Pulmonary artery endothelial cell (primary cell): Measurements from ENCODE around the gene CSF3R. TPM values are rescaled to one million over a fixed set of nuclear protein-coding genes. Genes with fewer than 3 reads are reported as not detected.

Source experiments
- DNase-seq: peaks from one replicate; pipeline ENCODE4 v3.0.0-alpha.2; 2011; ENCODE audit warnings: low read depth, low spot score
- total RNA-seq: library from RNA; depleted of rRNA; stranded (reverse); fragments of >200 nt; gene quantifications from 2 replicates; pipeline ENCODE4 v1.2.3, GENCODE V29; 2014

Gene CSF3R
- total RNA-seq, 1 donor from 2014 or later = not detected

DNA sequence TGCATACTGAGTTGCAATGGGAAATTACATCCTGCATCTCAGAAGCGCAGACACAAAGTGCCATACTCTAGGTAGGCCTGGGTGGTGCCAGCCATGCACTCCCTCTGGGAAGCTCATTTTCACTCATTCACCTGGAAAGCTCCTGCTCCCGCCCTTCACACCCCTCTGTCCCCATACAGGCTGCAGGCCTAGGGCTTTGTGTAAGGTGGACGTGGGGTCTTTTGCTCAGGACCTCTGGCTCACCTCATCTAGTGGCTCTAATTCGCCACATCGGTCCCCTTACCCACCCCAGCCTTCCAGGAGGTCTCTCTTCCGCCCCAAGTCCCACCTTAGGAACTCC is 19.3 kb downstream of the CSF3R start:
- no peak for DNase-seq

DNA sequence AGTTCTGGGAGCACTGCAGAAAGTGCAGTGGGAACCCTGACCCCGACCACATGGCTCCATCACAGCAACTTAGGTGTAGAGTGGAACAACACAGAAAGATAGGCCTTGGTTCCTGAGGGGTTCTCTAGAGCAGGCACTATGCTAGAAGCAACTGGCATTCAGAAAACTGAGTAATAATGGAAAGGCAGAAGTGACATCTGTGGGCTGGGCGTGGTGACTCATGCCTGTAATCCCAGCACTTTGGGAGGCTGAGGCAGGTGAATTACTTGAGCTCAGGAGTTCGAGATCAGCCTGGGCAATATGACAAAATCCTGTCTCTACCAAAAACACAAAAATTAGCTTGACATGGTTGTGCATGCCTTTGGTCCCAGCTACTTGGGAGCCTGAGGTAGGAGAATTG is 23.8 kb downstream of the CSF3R start:
- no peak for DNase-seq

DNA sequence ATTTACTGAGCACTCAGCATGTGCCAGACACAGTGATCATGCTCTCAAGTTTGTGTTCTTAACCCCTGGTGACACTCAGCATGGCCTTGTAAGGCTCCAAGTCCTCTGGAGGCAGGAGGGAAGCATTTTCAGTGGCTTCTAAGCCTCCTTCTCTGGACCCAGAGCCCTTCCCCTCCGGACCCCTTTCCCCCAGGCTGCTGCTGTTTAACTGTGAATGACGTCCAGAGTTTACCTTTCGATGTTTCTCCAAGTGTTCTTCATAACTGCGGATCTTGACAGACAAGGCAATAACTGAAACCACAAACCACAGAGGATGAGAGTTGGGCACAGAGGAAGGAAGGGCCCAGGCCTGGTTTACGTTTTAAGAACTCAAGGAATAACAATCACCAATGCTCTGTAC is 25.0 kb downstream of the CSF3R start:
- no peak for DNase-seq

DNA sequence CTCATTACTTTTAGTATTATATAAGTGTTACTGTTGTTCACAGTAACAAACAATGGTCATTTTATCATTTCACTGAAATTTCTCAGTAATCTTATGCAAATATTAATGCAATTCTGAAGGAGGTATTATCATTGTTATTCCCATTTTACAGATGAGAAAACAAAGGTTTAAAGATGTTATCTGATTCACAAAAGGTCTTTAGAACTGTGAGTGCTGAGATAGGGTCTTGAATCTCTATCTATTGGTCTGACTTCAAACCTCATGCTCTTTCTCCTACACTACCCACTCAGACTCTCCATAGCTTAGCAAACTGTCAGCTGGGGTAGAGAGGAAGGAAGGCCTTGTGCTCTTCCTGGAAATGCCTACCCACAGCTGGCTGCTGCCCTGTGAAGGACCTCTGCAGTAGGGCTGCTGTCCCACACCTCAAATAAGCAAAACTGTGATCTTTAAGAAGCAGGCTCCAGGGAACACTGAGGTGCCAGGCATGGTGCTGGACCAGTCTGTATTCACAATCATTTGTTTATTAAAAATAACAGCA is 26.3 kb downstream of the CSF3R start:
- DNase-seq = no peak

DNA sequence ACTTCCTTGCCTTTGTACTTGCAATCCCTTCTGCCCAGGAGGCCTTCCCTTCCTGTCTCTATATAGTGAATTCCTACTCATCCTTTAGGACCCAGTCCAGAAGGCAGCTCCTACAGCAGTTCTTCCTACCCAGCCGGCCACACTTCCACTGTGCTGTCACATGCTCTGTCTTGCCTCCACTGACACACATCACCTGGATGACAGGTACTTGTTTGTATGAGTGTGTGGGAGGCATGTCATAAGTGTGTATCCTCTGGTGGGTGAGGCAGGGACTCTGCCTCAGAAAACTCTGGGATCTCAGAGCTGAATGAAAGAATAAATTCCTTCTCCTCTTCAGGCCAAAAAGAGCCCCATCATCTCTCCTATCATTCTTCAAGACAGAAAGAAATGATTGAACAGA is 27.3 kb downstream of the CSF3R start:
- no peak for DNase-seq

DNA sequence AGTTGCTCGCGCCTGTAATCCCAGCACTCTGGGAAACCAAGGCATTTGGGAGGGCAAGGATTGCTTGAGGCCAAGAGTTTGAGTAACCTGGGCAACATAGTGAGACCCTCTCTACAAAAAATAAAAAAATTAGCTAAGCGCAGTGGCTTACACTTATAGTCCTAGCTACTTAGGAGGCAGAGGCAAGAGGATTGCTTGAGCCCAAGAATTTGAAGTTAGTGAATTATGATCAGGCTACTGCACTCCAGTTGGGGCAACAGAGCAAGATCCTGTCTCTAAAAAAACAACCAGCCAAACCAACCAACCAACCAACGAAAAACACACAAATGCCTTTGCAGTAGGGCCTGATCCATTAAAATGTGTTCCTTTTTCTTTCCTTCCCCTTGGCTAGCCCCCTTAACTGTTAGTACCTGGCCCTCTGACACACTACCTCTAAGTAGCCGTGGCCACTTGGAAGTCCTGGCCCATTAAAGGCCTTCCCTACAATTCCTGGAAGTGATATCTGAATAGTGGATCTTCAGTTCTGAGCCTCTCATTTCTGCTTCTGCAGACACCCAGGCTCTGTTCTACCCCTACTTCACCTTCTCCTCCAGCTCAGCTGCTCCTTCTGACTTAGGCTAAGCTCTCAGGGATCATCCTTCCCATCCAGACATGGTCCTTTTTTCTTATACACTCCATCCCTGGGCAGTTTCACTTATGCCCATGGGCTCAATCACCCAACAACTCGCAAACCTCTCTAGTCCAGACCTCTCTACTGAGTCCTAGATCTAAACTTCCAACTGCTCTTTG is 28.9 kb downstream of the CSF3R start:
- no peak for DNase-seq

DNA sequence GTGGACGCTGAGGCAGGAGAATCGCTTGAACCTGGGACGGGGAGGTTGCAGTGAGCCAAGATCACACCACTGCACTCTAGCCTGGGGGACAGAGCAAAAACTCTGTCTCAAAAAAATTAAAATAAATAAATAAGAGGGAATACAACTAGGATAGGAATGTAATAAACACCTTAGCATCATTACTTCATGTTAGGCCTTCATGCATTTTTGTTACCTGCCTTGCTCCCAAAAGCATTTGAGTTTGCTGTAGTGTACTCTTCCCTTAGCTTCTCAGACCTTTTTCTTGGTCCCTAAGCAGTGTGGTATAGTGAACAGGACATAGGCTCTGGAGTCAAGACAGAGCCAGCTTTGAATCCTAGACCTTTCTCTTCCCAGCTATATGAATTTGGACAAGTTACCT is 29.7 kb downstream of the CSF3R start:
- no peak for DNase-seq

DNA sequence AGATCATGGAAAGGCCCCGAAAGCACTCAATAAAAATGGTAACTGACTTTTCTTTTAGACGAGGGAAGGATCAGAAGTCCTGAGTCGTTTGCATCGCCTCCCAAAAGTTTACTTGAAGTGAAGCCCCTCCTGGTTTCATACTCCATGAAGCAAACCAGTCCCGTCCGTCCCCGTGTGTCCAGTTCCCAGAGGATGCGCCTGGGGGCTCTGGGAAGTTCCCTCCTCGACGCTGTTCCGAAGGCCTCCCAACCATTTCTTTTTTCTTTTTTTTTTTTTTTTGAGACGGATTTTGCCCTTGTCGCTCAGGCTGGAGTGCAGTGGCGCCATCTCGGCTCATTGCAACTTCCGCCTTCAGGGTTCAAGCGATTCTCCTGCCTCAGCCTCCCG is 31.8 kb downstream of the CSF3R start:
- DNase-seq = no peak

DNA sequence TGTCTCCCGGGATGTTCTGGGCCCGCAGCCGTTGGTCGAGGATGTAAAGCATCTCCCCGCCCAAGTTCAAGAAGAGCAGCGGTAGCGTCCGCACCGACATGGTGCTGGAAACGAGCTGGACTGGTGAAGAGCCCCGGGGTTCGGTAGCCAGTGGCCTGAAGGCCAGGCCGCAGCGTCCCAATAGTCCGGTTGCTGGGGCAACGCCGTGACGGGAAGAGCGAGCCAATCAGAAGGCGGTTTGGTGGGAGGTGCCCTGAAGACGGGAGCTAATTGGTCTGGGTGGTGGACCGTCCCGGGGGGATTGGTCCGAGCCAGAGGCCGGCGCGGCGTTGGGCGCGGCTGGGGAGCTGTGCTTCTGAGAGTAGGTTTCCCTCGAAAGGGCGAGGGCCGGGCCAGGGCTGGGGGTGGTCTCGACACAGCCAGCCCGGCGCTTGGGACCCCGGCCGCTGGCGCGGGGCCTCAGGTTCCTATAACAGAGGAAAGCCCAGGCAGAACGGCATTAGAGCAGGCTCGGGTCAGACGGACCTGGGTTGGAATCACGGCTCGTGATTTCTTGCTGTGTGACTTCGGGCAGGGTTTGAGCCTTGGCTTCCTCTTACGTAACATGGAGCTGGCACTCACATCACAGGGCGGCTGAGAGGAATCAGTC is 32.3 kb downstream of the CSF3R start, which contains the start of gene OSCP1:
Gene OSCP1 (minus strand): TSS at position 182 of the 649 bp plus-strand sequence. CDS start 82 bp downstream, at position 100.
- peak; percentile 91 for DNase-seq

DNA sequence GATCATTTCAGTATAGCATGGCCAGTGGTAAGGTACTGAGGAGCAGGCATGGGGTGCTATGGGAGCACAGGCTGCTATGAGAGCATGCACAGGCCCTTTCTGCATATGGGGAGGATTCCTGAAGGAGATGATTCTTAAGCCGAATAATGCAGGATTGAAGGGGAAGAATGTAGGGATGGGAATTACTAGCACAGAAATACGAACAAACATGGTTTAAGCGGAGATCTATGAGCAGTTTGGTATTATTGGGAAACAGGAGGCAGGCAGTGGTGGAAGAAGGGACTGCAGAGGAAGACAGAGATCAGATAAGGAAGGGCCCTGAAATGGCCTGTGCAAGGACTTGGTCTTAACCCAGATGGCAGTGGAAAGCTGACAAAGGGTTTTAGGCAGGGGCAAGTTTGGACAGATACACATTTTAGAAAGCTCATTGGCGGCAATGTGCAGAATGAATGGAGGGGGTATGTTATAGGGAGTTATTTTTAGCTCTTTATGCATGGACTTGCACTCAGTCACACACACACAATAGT is 34.1 kb downstream of the CSF3R start:
- no peak for DNase-seq

DNA sequence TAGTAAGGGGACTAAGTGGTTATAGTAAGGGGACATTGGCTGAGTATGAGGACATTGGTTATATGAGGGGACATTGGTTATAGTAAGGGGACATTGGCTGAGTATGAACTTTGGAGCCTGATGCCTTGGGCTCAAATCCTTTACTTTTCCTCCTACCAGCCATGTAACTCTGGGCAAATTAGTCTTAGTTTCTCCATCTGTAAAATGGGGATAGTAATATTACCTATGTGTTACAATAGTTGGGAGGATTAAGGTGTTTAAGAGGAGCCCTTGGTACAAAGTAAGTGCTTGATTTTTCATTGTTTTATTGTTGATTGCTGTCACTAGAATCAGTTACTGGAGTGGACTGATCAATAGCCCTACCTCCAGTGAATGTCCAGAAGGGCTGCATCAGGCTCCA is 35.3 kb downstream of the CSF3R start:
- DNase-seq = no peak

DNA sequence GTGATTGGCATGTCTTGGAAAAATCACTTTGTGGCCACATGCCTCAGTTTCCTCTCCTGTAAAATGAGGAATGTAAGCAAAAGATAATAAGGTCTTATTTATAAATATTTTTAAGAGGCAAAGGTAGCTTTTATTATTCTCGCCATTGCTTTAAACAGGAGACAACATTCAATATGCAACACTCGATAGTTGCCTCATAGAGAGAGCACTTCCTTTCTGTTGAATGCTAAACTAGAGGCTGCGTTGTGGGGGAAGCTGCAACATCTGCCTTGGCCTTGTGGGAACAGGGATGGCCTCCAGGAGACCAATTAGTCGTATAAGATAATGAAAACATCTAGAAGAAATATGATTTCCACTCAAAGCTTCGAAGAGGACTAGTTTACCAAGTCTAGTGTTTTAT is 36.0 kb downstream of the CSF3R start:
- no peak for DNase-seq

DNA sequence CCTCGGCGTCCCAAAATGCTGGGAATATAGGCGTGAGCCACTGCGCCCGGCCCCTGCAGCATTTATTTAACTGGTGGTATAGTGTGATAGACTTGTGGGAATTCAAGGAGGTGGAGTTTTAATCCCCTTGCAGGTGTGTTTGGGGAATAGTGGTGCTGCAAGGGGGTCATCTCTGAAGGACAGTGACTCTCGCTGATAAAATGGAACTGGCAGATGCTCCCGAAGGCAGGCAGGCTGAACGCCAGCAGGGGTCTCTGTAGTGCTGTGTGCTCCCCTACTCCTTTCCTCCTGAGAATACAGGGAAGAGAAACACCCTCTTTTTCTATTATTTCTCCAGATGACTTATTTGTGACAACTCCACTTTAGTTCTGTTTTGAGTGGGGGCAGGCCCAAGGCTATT is 36.4 kb downstream of the CSF3R start:
- DNase-seq = no peak

DNA sequence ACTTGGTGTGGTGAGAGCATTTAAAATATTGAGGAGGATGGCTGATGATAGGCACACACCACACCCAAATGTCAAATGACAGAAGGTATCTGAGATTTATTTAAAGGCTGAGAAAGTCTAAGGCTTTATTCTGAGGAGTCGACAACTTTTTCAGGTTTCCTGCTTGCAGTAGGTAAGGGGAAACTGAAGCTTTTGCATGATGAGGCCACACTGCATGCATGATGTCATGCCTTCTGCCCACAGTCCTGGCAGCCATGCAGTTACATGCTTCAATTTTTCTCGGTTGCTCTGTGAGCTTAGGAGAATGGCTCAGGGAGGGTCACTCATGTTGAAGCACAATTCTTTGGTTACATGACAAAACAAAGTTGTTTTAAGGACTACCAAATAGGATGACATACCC is 39.4 kb downstream of the CSF3R start:
- no peak for DNase-seq

DNA sequence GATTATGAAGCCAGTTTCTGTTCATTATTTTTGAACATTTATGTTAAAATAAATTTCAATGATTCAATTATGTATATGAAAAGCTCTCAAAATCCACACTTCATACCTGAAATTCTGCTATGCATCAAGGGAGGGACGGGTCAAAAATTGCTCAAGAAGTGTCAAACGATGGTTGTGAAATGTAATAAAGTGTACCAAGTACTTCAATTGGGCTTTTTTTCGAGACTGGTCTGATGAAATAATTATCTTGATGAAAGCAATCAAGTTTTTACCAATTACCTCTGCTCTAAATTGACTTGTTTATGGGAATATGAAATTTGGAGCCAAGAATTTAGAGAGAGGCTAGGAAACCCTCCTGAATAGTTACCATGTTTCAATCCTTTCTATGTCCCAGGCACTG is 40.4 kb downstream of the CSF3R start:
- no peak for DNase-seq

DNA sequence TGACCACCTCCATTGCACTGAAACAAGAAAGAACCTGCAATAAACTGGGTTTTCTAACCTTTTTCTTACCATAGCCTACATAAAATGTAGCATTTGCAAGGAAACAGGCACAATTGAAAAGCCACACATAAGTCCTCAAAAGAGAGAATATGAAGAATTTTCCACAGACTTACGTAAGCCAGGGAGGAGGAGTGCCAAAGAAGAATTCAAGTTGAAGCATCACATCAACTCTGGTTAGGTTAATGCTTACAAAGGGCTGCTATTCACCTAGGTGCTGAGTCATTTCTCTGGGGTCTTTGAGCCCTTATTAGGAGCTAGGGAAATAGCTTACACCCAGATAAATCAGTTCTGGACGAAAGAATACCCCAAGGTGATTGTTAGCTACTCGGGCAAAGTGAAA is 42.1 kb downstream of the CSF3R start:
- no peak for DNase-seq

DNA sequence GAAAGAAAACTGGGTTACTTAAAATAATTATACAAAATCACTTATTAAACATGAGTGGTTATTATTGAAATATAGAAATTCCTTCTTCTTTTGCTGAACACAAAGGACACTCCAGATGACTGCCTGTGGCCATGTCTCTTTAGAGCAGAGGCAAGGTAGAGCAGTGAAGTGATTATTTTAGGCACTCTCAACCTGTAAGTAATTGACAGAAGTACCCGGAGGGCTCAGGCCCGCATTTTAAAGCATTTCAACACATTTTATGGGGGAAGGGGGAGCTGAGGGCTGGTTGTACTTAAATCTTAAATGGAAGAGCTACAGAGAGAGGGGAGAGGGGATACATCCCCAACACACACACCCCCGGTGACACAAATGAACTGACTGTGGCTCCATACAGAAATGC is 42.7 kb downstream of the CSF3R start:
- no peak for DNase-seq

DNA sequence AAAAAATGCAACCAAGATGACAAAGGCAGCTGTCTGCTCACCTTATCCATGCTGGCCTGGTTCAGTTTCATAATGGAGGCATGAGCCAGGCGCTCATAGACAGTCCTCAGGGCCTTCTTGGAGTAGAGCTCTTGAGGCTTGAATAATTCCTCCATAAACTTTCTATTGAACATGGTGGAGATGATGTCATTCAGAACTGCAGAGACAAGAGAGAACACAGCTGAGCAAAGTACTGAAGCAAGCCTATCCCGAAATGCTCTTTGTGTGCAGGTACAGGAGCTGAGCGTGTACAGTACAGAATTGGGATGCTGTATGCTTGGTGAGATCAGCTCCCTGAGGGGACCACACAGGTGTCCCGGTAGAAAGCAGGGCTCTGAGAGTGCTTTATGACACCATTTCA is 44.0 kb downstream of the CSF3R start:
- no peak for DNase-seq

DNA sequence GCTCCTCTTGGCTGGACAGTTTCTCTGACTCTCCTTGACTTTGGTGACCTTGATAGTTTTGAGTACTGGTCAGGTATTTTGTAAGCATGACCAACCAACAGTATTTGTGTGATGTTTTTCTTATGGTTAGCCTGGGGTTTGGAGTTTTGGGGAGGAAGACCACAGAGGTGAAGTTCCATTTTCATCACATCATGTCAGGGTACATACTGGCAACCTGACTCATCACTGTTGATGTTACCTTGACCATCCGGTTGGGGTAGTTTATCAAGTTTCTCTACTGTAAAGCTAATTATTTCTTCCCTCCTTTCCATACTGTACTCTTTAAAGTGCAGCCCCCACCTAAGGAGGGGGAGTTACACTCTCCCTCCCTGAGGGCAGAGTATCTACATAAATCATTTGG is 45.9 kb downstream of the CSF3R start:
- DNase-seq = no peak

DNA sequence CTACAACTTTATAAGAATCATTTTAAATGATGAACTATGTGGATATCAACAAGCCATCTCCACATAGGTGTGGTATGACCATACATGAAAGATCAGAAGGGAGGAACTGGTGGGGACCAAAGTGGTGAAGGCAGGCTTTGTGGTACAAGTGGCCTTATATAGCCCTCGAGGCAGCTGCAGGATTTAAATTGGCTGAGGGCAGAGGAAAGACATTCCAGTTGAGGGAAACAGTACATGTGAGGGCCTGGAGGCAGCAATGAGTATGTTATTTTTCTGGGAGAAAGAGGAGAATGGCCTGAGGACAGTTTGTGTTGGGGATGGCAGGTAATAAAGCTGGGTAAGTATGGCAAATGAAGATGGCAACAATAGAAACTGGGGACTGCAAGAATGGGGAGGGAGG is 49.6 kb downstream of the CSF3R start:
- no peak for DNase-seq

DNA sequence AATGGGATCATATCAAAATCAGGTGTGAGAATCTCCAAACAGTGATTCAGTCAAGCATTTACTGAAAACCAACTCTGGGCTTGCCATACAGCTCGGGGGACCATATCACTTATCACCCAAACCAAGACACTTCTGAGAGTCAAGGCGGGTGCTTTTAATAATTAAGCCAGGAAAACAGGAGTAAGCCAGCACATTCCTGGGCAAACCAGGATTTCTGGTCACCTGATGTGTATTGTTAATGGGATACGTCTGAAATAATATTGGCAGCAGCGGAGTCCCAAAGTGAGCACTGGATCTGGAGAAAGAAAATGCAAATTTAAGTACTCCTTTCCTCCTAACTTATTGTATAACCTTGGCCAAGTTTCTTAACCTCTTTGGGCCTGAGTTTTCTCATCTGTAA is 50.1 kb downstream of the CSF3R start:
- no peak for DNase-seq

DNA sequence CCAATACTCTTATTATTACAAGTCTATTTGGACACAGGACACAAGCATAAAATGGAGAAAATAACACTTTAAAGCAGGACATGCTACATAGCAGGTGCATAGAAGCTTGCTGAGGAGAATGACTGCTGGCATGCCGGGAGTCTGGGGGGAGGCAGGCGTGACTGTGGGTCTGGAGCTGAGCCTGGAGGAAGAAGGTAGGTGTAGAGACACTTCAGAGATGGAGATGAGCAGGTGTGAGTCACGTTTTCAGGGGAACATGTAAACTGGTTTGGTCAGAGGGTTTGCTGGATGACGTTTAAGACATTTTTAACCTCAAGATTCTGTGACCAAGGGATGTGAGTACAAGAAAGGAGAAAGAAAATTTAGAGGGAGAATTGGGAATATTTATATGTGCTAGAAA is 56.9 kb downstream of the CSF3R start:
- DNase-seq = no peak

DNA sequence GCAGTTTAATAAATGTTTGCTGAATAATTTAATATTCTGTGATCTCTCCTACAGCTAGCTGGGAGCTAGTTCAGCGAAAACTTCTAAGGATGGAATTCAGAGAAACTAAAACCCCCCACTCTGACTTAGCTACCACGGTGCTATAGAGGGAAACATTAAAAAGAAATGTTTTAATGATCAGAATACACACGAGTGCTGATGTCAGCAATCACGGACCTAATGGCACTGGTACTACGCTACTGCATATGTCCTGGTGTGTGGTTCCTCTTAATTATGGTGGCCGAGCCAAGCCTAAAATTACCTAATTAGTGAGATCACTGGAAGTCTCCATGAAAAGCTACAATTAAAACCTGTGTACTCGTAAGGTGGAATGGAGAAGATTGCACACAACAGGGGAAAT is 61.1 kb downstream of the CSF3R start:
- DNase-seq = no peak
